Measurements from ENCODE around the gene CC2D2B.
A peak's percentile ranks its signal among the peaks of the same experiment; 100 is the strongest.
"Not testable (repeated sequence)": the region's sequence is repeated elsewhere in the genome, so short reads cannot be mapped to it uniquely, and the experiment has no call there.

CC2D2B gene

GRCh38 chr10:95908450-95908849, 675 bp downstream of the CC2D2B start:
- no peaks in the 10 kb centered on the region for H3K9me3 ChIP-seq (ENCODE audit: control insufficient read depth in 1 of 2, low read length in 2 of 2)
- no peak overlapping the region for H3K27ac ChIP-seq (ENCODE audit: low read depth, low read length)
- H3K4me3 ChIP-seq (ENCODE audit: low read depth in 1 of 2, low read length in 2 of 2) = peak overlapping the region in 1 of 2 donors; percentile 85
- H3K4me1 ChIP-seq (ENCODE audit: control insufficient read depth in 1 of 2, insufficient read depth in 2 of 2, low read length in 2 of 2) = peaks cover 4 to 9% of the 10 kb centered on the region in 2 donors
- no peaks in the 10 kb centered on the region for H3K27me3 ChIP-seq (ENCODE audit: control insufficient read depth in 1 of 2, insufficient read depth in 2 of 2, low read length in 2 of 2)
- H3K9ac ChIP-seq (ENCODE audit: low read depth in 1 of 2, low read length in 2 of 2) = no peak overlapping the region
- peaks cover 0 to 3% of the 10 kb centered on the region in 2 donors for H3K36me3 ChIP-seq (ENCODE audit: control insufficient read depth in 1 of 2, insufficient read depth in 2 of 2, low read length in 2 of 2)

GRCh38 chr10:95909561-95909960, 1.8 kb downstream of the CC2D2B start:
- no peaks in the 10 kb centered on the region for H3K27me3 ChIP-seq (ENCODE audit: control insufficient read depth in 1 of 2, insufficient read depth in 2 of 2, low read length in 2 of 2)
- H3K4me1 ChIP-seq (ENCODE audit: control insufficient read depth in 1 of 2, insufficient read depth in 2 of 2, low read length in 2 of 2) = peaks cover 4 to 9% of the 10 kb centered on the region in 2 donors
- H3K9ac ChIP-seq (ENCODE audit: low read depth in 1 of 2, low read length in 2 of 2) = no peak overlapping the region
- H3K9me3 ChIP-seq (ENCODE audit: control insufficient read depth in 1 of 2, low read length in 2 of 2) = no peaks in the 10 kb centered on the region
- no peak overlapping the region for H3K4me3 ChIP-seq (ENCODE audit: low read depth in 1 of 2, low read length in 2 of 2)
- no peak overlapping the region for H3K27ac ChIP-seq (ENCODE audit: low read depth, low read length)
- H3K36me3 ChIP-seq (ENCODE audit: control insufficient read depth in 1 of 2, insufficient read depth in 2 of 2, low read length in 2 of 2) = no peaks in the 10 kb centered on the region

GRCh38 chr10:95916039-95916438, 8.3 kb downstream of the CC2D2B start:
- H3K9ac ChIP-seq (ENCODE audit: low read depth in 1 of 2, low read length in 2 of 2); H3K36me3 ChIP-seq (ENCODE audit: control insufficient read depth in 1 of 2, insufficient read depth in 2 of 2, low read length in 2 of 2); H3K27ac ChIP-seq (ENCODE audit: low read depth, low read length); H3K27me3 ChIP-seq (ENCODE audit: control insufficient read depth in 1 of 2, insufficient read depth in 2 of 2, low read length in 2 of 2); H3K4me3 ChIP-seq (ENCODE audit: low read depth in 1 of 2, low read length in 2 of 2); H3K4me1 ChIP-seq (ENCODE audit: control insufficient read depth in 1 of 2, insufficient read depth in 2 of 2, low read length in 2 of 2); H3K9me3 ChIP-seq (ENCODE audit: control insufficient read depth in 1 of 2, low read length in 2 of 2): not testable (repeated sequence)

- H3K4me1 ChIP-seq (ENCODE audit: control insufficient read depth in 1 of 2, insufficient read depth in 2 of 2, low read length in 2 of 2) = no peaks in the 10 kb centered on the region
- H3K9ac ChIP-seq (ENCODE audit: low read depth in 1 of 2, low read length in 2 of 2) = no peak overlapping the region
- H3K9me3 ChIP-seq (ENCODE audit: control insufficient read depth in 1 of 2, low read length in 2 of 2) = no peaks in the 10 kb centered on the region
- no peaks in the 10 kb centered on the region for H3K36me3 ChIP-seq (ENCODE audit: control insufficient read depth in 1 of 2, insufficient read depth in 2 of 2, low read length in 2 of 2)
- H3K27me3 ChIP-seq (ENCODE audit: control insufficient read depth in 1 of 2, insufficient read depth in 2 of 2, low read length in 2 of 2) = no peaks in the 10 kb centered on the region
- H3K4me3 ChIP-seq (ENCODE audit: low read depth in 1 of 2, low read length in 2 of 2) = no peak overlapping the region
- no peak overlapping the region for H3K27ac ChIP-seq (ENCODE audit: low read depth, low read length)
Measured at GRCh38 chr10:95920798-95921426, 13.1 kb downstream of the CC2D2B start.

GRCh38 chr10:95925033-95925432, 17.3 kb downstream of the CC2D2B start:
- Histone ChIP-seq H3K9ac (ENCODE audit: low read depth in 1 of 2, low read length in 2 of 2) (no peak overlapping the region), H3K4me1 (ENCODE audit: control insufficient read depth in 1 of 2, insufficient read depth in 2 of 2, low read length in 2 of 2) (no peaks in the 10 kb centered on the region), H3K27me3 (ENCODE audit: control insufficient read depth in 1 of 2, insufficient read depth in 2 of 2, low read length in 2 of 2) (no peaks in the 10 kb centered on the region), H3K27ac (ENCODE audit: low read depth, low read length) (no peak overlapping the region), H3K9me3 (ENCODE audit: control insufficient read depth in 1 of 2, low read length in 2 of 2) (no peaks in the 10 kb centered on the region), H3K36me3 (ENCODE audit: control insufficient read depth in 1 of 2, insufficient read depth in 2 of 2, low read length in 2 of 2) (no peaks in the 10 kb centered on the region), H3K4me3 (ENCODE audit: low read depth in 1 of 2, low read length in 2 of 2) (no peak overlapping the region)

GRCh38 chr10:95935429-95935828, 27.7 kb downstream of the CC2D2B start:
- Histone ChIP-seq H3K36me3 (ENCODE audit: control insufficient read depth in 1 of 2, insufficient read depth in 2 of 2, low read length in 2 of 2) (no peaks in the 10 kb centered on the region), H3K27ac (ENCODE audit: low read depth, low read length) (no peak overlapping the region), H3K27me3 (ENCODE audit: control insufficient read depth in 1 of 2, insufficient read depth in 2 of 2, low read length in 2 of 2) (no peaks in the 10 kb centered on the region), H3K9ac (ENCODE audit: low read depth in 1 of 2, low read length in 2 of 2) (no peak overlapping the region), H3K4me1 (ENCODE audit: control insufficient read depth in 1 of 2, insufficient read depth in 2 of 2, low read length in 2 of 2) (no peaks in the 10 kb centered on the region), H3K4me3 (ENCODE audit: low read depth in 1 of 2, low read length in 2 of 2) (no peak overlapping the region), H3K9me3 (ENCODE audit: control insufficient read depth in 1 of 2, low read length in 2 of 2) (peaks cover 0 to 6% of the 10 kb centered on the region in 2 donors)

GRCh38 chr10:95941115-95941514, 33.3 kb downstream of the CC2D2B start:
- H3K36me3 ChIP-seq (ENCODE audit: control insufficient read depth in 1 of 2, insufficient read depth in 2 of 2, low read length in 2 of 2) = no peaks in the 10 kb centered on the region

GRCh38 chr10:95963202-95963990, 55.6 kb downstream of the CC2D2B start:
- H3K9me3 ChIP-seq (ENCODE audit: control insufficient read depth in 1 of 2, low read length in 2 of 2) = peaks cover 3 to 7% of the 10 kb centered on the region in 2 donors
- no peak overlapping the region for H3K27ac ChIP-seq (ENCODE audit: low read depth, low read length)
- no peaks in the 10 kb centered on the region for H3K27me3 ChIP-seq (ENCODE audit: control insufficient read depth in 1 of 2, insufficient read depth in 2 of 2, low read length in 2 of 2)
- no peaks in the 10 kb centered on the region for H3K36me3 ChIP-seq (ENCODE audit: control insufficient read depth in 1 of 2, insufficient read depth in 2 of 2, low read length in 2 of 2)
- no peak overlapping the region for H3K9ac ChIP-seq (ENCODE audit: low read depth in 1 of 2, low read length in 2 of 2)
- no peaks in the 10 kb centered on the region for H3K4me1 ChIP-seq (ENCODE audit: control insufficient read depth in 1 of 2, insufficient read depth in 2 of 2, low read length in 2 of 2)
- H3K4me3 ChIP-seq (ENCODE audit: low read depth in 1 of 2, low read length in 2 of 2) = no peak overlapping the region

More at GRCh38 chr10:95941115-95941514, 33.3 kb downstream of the CC2D2B start:
- Histone ChIP-seq H3K27me3 (ENCODE audit: control insufficient read depth in 1 of 2, insufficient read depth in 2 of 2, low read length in 2 of 2) (no peaks in the 10 kb centered on the region), H3K9ac (ENCODE audit: low read depth in 1 of 2, low read length in 2 of 2) (no peak overlapping the region), H3K9me3 (ENCODE audit: control insufficient read depth in 1 of 2, low read length in 2 of 2) (peaks cover 0 to 13% of the 10 kb centered on the region in 2 donors), H3K4me1 (ENCODE audit: control insufficient read depth in 1 of 2, insufficient read depth in 2 of 2, low read length in 2 of 2) (no peaks in the 10 kb centered on the region), H3K27ac (ENCODE audit: low read depth, low read length) (no peak overlapping the region), H3K4me3 (ENCODE audit: low read depth in 1 of 2, low read length in 2 of 2) (no peak overlapping the region)

- Histone ChIP-seq H3K9me3 (ENCODE audit: control insufficient read depth in 1 of 2, low read length in 2 of 2) (peaks cover 3 to 7% of the 10 kb centered on the region in 2 donors), H3K4me3 (ENCODE audit: low read depth in 1 of 2, low read length in 2 of 2) (no peak overlapping the region), H3K27me3 (ENCODE audit: control insufficient read depth in 1 of 2, insufficient read depth in 2 of 2, low read length in 2 of 2) (no peaks in the 10 kb centered on the region), H3K4me1 (ENCODE audit: control insufficient read depth in 1 of 2, insufficient read depth in 2 of 2, low read length in 2 of 2) (no peaks in the 10 kb centered on the region), H3K9ac (ENCODE audit: low read depth in 1 of 2, low read length in 2 of 2) (no peak overlapping the region), H3K27ac (ENCODE audit: low read depth, low read length) (no peak overlapping the region), H3K36me3 (ENCODE audit: control insufficient read depth in 1 of 2, insufficient read depth in 2 of 2, low read length in 2 of 2) (no peaks in the 10 kb centered on the region)
Measured at GRCh38 chr10:95963991-95964389, 56.2 kb downstream of the CC2D2B start.

- Histone ChIP-seq H3K4me1 (ENCODE audit: control insufficient read depth in 1 of 2, insufficient read depth in 2 of 2, low read length in 2 of 2) (no peaks in the 10 kb centered on the region), H3K9ac (ENCODE audit: low read depth in 1 of 2, low read length in 2 of 2) (no peak overlapping the region), H3K36me3 (ENCODE audit: control insufficient read depth in 1 of 2, insufficient read depth in 2 of 2, low read length in 2 of 2) (no peaks in the 10 kb centered on the region), H3K4me3 (ENCODE audit: low read depth in 1 of 2, low read length in 2 of 2) (no peak overlapping the region), H3K27me3 (ENCODE audit: control insufficient read depth in 1 of 2, insufficient read depth in 2 of 2, low read length in 2 of 2) (no peaks in the 10 kb centered on the region), H3K27ac (ENCODE audit: low read depth, low read length) (no peak overlapping the region), H3K9me3 (ENCODE audit: control insufficient read depth in 1 of 2, low read length in 2 of 2) (no peaks in the 10 kb centered on the region)
Measured at GRCh38 chr10:95964756-95965155, 57.0 kb downstream of the CC2D2B start.
